NOMO-1 treated with dmso at 0.1 percent for 144 hours (cell line): ENCODE results near the gene CLEC16A.

Source experiments
- DNase-seq: peaks from one replicate; lab custom pipeline; 2025; ENCODE audit not compliant: unreplicated experiment; lab: John Stamatoyannopoulos, UW

Gene CLEC16A

GRCh38 chr16:10987361-10988163 is 43.2 kb downstream of the CLEC16A start:
- no peak for DNase-seq

- DNase-seq = no peak
These were observed 43.9 kb downstream of the CLEC16A start for GRCh38 chr16:10988164-10988803.

GRCh38 chr16:10988879-10989278 is 44.5 kb downstream of the CLEC16A start:
- no peak for DNase-seq

GRCh38 chr16:10989559-10989958 is 45.2 kb downstream of the CLEC16A start:
- DNase-seq = no peak

GRCh38 chr16:10990378-10990777 is 46.0 kb downstream of the CLEC16A start:
- DNase-seq = no peak

- DNase-seq = no peak
These were observed 47.7 kb downstream of the CLEC16A start for GRCh38 chr16:10992112-10992511.

GRCh38 chr16:10992797-10993196 is 48.4 kb downstream of the CLEC16A start:
- DNase-seq = no peak

GRCh38 chr16:10993649-10994048 is 49.3 kb downstream of the CLEC16A start:
- no peak for DNase-seq

- no peak for DNase-seq
These were observed 50.2 kb downstream of the CLEC16A start for GRCh38 chr16:10994571-10994970.

- DNase-seq = no peak
These were observed 51.2 kb downstream of the CLEC16A start for GRCh38 chr16:10995565-10995964.

GRCh38 chr16:10997485-10997884 is 53.1 kb downstream of the CLEC16A start:
- no peak for DNase-seq

- DNase-seq = no peak
These were observed 54.9 kb downstream of the CLEC16A start for GRCh38 chr16:10999300-10999699.

GRCh38 chr16:11001611-11002010 is 57.2 kb downstream of the CLEC16A start:
- DNase-seq = no peak

- DNase-seq = no peak
These were observed 58.8 kb downstream of the CLEC16A start for GRCh38 chr16:11003141-11003540.

GRCh38 chr16:11004351-11004750 is 60.0 kb downstream of the CLEC16A start:
- DNase-seq = no peak

- DNase-seq = no peak
These were observed 60.7 kb downstream of the CLEC16A start for GRCh38 chr16:11004973-11005610.

- DNase-seq = no peak
These were observed 61.2 kb downstream of the CLEC16A start for GRCh38 chr16:11005611-11005975.

- DNase-seq = no peak
These were observed 62.3 kb downstream of the CLEC16A start for GRCh38 chr16:11006656-11007055.

- no peak for DNase-seq
These were observed 63.4 kb downstream of the CLEC16A start for GRCh38 chr16:11007714-11008280.

- DNase-seq = no peak
These were observed 64.8 kb downstream of the CLEC16A start for GRCh38 chr16:11009027-11009755.

- no peak for DNase-seq
These were observed 66.3 kb downstream of the CLEC16A start for GRCh38 chr16:11010575-11011221.
